Skin of body (tissue), 1 donor: ENCODE measurements around the gene COL6A3. TPM values are rescaled to one million over a fixed set of nuclear protein-coding genes. Genes with fewer than 3 reads are reported as not detected.

ENCODE experiments used
- total RNA-seq: library from RNA; depleted of rRNA; stranded (reverse); fragments of >200 nt; gene quantifications from one replicate; pipeline ENCODE4 v1.2.3, GENCODE V29; 2014

COL6A3 gene
- total RNA-seq, 1 donor from 2014 or later: 637 TPM

Other genes starting within 250 kb of the COL6A3 start
- gene MLPH, start 73.1 kb upstream of the COL6A3 start, total RNA-seq: 6.5 TPM
- gene PRLH, start 152.4 kb upstream of the COL6A3 start, total RNA-seq: not detected
- 0.59 TPM for gene RAB17, start 176.6 kb upstream of the COL6A3 start, total RNA-seq
- 58.0 TPM for gene LRRFIP1, start 213.4 kb upstream of the COL6A3 start, total RNA-seq